Islet of Langerhans (tissue), 1 donor: Measurements from ENCODE around the gene PGBD5.
"Not testable (repeated sequence)": the region's sequence is repeated elsewhere in the genome, so short reads cannot be mapped to it uniquely, and the experiment has no call there.

ENCODE experiments used
- FAIRE-seq: peaks from one replicate; lab custom pipeline; 2011; peaks lifted over from hg19 to GRCh38; lab: Jason Lieb, UNC

The PGBD5 gene

DNA sequence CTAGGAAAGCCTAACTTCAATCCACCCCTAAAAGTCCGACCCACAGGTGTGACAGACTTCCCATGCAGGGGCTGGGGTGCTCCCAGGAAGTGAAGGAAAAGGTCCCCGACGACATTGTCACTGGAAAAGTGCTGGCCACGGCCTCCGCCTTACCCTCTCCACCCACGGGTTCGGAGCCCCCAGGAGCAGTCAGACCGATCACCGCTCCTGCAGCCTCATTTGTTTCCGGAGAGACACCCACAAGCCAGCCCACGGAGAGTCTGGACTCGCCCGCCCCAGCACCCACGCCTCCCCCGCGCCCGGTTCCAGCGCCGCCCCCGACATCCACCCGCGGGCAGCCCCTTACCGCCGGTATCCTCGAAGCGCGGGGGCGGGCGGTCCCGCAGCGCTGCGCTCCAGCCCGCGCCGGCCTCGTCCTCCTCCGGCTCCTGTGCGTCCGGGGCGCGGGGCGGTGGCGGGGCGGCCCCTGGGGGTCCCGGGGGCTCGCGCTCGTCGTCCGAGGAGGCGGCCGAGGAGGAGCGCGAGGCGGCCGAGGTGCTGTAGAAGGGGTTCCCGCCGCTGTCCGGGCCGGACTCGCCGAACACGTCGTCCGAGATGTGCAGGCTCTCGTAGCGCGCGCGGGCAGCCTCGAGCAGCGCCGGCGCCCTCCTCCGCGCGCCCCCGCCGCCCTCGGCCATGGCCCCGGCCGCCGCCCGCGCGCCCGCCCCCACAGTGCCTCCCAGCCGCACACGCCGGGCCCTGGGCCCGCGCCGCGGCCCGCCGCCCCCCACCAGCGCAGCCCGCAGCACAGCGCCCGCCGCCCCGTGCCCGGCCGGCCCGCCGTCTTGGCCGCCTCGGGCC, 660 bp downstream of the PGBD5 start:
- no peak for FAIRE-seq

DNA sequence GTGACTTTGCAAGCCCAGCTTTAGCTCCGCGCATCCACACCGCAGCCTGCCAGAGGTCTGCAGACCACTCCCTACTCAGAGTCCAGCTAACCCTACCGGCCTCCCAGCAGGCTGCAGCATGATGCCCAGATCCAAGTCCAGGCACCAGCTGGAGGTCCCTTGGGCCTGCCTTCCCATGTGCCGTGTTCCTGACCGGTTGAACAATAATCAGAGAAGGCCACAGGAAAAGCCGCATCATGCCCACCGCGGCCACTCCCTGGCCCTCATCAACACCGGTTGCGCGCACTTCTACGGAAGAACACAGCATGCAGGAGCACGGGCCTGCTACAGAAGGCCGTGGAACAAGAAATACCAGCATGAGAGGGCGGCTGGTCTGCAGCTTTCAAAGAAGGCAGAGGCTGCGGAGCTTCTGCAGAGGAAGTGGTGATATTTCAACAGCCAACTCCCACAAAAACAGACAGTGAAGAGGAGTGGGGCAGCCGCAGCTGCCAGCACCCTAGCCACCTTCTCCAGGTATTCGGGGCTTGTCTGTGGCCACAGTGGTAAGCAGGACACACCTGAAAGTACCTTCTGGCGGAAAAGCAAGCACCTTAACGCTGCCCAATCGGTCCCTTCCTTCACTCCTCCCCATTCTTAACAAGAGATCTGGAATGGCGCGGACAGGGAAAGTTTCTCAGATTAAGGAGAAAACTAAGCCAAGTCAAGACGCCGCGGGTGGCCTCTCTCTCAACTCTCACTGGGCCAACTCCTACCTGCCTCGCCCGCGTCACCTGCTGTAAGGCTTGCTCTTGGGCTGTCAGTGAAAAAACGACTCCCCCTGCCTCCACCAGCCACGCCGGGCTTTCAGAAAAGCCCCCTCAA, 1.5 kb downstream of the PGBD5 start:
- FAIRE-seq: no peak

GRCh38 chr1:230423951-230424350, 2.2 kb downstream of the PGBD5 start:
- no peak for FAIRE-seq

GRCh38 chr1:230423261-230423660, 2.9 kb downstream of the PGBD5 start:
- no peak for FAIRE-seq

DNA sequence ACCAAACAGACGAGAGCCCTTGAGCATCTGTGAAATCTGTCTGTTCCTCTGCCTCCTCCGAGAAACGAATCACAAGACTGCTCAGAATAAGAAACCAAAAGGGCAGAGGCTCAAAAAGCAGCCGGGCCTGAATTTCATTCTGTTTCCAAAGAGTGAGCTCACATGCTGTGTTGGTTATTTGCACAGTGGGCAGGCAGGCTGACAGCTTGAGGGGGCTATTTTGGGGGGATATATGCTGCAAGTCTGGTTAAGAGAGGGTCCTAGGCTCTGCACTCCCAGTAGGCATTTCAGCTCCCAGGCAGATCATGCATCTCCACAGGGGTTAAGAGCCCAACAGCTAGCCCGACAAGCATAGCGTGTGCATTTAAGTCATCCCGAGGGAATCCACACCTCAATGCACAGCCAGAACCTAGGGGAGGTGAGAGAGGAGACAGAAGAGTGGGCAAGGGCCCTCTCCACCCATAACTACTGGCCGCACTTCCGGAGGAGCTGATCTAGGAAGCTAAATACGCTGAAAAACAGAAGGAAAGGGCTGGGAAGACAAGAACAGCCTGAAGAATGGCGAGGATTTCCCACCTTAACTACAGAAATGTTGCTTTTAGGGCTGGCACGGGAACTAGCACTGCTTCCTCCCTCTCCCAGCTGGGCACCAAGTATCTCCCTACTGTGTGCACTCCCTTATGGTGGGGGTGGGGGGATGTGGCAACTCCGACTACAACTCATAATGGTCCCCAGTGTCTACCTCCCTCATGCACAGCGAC, 3.7 kb downstream of the PGBD5 start:
- no peak for FAIRE-seq

DNA sequence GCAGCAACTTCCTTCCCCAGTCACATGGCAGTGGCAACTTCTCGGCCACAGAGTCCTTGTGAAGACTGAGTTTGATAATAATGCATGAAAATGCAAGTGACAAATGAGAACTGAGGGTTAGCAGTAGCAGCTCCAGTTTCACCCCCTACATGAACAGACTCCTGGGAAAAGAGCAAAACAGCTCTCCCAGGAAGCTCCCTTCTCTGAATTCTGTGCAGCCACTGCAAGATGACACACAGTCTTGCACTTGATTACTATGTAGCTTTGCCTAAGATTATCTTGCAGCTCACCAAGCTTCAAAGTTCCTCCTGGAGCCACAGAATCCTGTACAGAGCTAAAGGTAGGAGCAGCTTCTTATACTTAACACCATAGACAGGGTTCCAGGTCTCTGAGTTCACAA, 4.7 kb downstream of the PGBD5 start:
- no peak for FAIRE-seq

GRCh38 chr1:230420372-230420771, 5.8 kb downstream of the PGBD5 start:
- FAIRE-seq: not testable (repeated sequence)

GRCh38 chr1:230416430-230416829, 9.7 kb downstream of the PGBD5 start:
- no peak for FAIRE-seq

GRCh38 chr1:230415405-230416132, 10.6 kb downstream of the PGBD5 start:
- FAIRE-seq: no peak

DNA sequence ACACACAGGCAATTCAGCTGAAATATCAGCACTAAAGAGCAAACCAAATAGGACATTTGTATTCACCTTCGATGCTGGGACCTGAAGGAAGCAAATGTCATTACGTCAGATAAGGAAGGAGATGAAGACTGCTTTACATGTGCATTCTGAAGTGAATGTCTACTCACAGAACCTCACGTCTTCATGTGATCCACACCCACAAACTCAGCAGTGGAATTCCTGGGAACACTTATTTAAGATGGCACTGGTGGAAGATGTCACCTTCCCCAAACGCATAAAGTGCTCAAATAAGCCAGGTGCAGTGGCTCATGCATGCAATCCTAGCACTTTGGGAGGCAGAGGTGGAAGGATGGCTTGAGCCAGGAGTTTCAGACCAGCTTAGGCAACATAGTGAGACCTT, 11.4 kb downstream of the PGBD5 start:
- FAIRE-seq: no peak

DNA sequence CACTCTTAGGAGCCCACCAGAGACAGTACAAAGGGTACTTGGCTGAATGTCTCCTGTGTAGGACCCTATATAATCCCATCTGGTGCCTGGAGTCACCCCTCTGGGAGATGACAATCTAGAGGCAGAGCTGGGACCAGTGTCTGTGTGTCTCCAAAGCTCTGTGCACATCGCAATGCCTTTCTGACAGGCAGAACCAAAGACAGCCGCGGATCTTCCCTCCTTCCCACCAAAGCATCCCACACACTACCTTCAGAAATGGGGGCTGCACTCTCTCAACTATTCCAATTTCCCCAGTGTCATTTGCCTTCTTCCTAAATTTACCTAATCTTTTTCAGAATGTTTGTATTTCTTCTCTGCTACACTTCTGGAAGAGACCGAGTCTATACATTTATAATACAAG, 12.0 kb downstream of the PGBD5 start:
- no peak for FAIRE-seq

- no peak for FAIRE-seq
Measured at GRCh38 chr1:230413061-230413460, 13.1 kb downstream of the PGBD5 start.

GRCh38 chr1:230408971-230409370, 17.2 kb downstream of the PGBD5 start:
- FAIRE-seq: peak; percentile 43

GRCh38 chr1:230407351-230407750, 18.8 kb downstream of the PGBD5 start:
- peak; percentile 99 for FAIRE-seq

DNA sequence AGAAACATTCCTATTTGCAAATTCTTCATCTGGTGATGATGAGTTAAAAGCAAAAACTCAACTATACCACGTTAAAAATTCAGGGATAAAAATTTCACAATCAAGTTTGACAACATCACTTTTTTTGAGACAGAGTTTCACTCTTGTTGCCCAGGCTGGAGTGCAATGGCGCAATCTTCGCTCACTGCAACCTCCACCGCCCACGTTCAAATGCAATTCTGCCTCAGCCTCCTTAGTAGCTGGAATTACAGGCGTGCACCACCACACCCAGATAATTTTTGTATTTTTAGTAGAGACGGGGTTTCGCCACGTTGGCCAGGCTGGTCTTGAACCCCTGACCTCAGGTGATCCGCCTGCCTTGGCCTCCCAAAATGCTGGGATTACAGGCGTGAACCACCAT, 19.4 kb downstream of the PGBD5 start:
- FAIRE-seq: not testable (repeated sequence)

DNA sequence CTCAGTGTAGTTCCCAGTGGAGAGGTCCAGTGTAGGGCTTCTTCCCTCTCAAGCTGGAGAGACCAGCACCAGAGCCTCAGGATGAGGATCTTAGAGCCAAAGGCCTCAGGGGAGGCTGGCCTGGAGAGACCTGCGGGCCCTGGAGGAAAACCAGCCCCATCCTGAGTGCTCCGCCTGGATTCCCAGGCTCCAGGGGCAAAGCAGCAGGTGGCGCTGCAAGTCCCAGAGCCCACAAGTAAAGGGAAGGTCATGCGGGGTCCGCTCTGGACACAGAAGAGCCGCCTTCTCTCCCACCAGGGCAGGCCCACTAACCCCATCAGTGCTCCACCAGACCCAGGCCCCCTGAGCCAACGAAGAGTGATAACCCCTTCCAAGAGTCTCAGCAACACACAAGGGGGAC, 22.7 kb downstream of the PGBD5 start:
- FAIRE-seq: no peak

GRCh38 chr1:230401763-230402294, 24.3 kb downstream of the PGBD5 start:
- no peak for FAIRE-seq

GRCh38 chr1:230401101-230401500, 25.0 kb downstream of the PGBD5 start:
- no peak for FAIRE-seq

DNA sequence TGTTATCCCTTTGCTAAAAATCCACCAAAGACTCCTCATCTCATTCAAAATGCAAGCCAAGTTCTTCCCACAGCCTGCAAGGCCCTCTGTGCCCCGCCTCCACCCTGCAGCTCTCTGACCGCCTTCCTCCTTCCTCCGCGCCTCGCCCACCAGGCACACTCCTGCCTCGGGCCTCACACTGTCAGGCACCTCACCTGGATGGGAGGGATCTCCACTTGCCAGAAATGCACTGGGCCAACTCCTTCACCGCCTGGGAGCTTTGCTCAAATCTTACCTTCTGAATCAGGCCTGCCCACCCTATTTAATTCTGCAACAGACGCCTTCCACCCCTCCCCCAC, 26.2 kb downstream of the PGBD5 start:
- no peak for FAIRE-seq

GRCh38 chr1:230399321-230400006, 26.7 kb downstream of the PGBD5 start:
- no peak for FAIRE-seq

DNA sequence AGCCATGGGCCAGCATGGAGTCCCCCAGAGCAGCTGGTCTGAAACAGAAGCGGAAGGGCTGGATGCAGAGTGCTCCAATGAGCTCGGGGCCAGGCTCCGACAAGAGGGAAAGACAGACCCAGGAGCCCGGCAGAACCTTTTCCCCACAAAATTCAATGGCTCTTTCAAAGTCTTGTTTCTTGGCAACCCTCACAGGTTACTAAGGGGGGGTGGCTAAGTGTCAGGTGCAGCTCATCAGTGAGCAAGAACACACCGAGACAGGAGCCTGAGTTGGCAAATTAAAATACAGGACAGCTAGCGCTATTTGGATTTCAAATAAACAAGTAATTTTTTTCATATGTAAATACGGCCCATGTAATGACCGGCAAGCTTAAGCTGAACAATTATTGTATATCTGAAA, 27.3 kb downstream of the PGBD5 start:
- FAIRE-seq: no peak
